ENCODE results near the gene DDX5. TPM values are rescaled to one million over a fixed set of nuclear protein-coding genes. Genes with fewer than 3 reads are reported as not detected.
"Not testable (repeated sequence)": the region's sequence is repeated elsewhere in the genome, so short reads cannot be mapped to it uniquely, and the experiment has no call there.

DDX5 gene
- total RNA-seq, 6 experiments from 2014 or later = 218 to 431 (median 344) TPM

DNA sequence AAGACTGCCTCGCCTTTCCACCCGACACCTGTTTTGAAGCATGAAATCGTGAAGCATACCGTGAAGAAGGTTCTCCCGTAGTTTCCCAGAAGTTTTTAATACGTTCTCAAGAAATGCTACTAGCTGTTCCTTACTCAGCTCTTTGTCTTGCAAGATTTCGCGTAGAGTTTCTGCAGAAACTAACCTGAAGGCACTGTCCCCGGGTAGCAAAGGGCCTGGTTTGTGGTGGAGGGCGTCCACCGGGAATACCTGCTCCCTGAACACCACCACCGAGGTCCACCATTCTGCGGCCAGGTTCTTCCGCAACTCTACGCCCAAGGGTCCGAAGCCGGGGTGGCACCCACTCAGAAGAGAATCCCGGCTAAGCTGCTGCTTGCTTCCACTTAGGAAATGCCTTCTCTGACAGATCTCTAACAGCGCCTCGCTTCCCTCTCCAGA lies 9.7 kb downstream of the DDX5 start:
- TF ChIP-seq POLR2A (IDR thresholded peaks at IDR 0.05) (no peak), CTCF (IDR thresholded peaks at IDR 0.05) (no peak)
- DNase-seq = no peak

DNA sequence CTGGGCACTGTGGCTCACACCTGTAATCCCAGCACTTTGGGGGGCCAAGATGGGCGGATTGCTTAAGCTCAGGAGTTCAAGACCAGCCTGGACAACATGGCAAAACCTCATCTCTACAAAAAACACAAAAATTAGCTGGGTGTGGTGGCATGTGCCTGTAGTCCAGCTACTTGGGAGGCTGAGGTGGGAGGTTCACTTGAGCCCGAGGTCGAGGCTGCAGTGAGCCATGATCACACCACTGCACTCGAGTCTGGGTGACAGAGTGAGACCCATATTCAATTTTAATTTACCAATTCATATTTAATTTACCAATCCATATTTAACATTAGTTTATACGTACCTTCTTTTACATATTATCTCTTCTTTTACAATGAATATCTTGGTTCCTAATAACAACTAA lies 10.8 kb downstream of the DDX5 start:
- Histone ChIP-seq H3K4me1 (peaks cover 0 to 46% (median 11%) of the 10 kb centered on the region in 4 donors), H3K36me3 (peaks cover 1 to 34% (median 17%) of the 10 kb centered on the region in 4 donors)
- ATAC-seq; H3K27me3 ChIP-seq; H3K4me3 ChIP-seq; H3K9me3 ChIP-seq; DNase-seq; intact Hi-C loops (cut with DNase I); H3K27ac ChIP-seq: not testable (repeated sequence)
- 83% methylated on average over 4 of the region's 5 CpGs for WGBS (ENCODE audit: insufficient coverage, low coverage, low lambda C conversion rate, missing lambda C conversion rate)

More for the DNA sequence above, 9.7 kb downstream of the DDX5 start:
- peak overlapping the region; percentile 16 to 68 (median 56) for H3K27ac ChIP-seq
- peak in 1 of 4 donors; percentile 8 for ATAC-seq
- no peaks in the 10 kb centered on the region for H3K9me3 ChIP-seq
- no peaks in the 10 kb centered on the region for H3K27me3 ChIP-seq
- peaks cover 0 to 51% (median 11%) of the 10 kb centered on the region in 4 donors for H3K4me1 ChIP-seq
- H3K36me3 ChIP-seq = peaks cover 12 to 37% (median 25%) of the 10 kb centered on the region in 4 donors
- peak overlapping the region; percentile 76 to 81 (median 81) for H3K4me3 ChIP-seq
- intact Hi-C loops (cut with DNase I) = no loop called here
- 0% methylated on average over 6 of the region's 20 CpGs for WGBS (ENCODE audit: insufficient coverage, low coverage, low lambda C conversion rate, missing lambda C conversion rate)

DNA sequence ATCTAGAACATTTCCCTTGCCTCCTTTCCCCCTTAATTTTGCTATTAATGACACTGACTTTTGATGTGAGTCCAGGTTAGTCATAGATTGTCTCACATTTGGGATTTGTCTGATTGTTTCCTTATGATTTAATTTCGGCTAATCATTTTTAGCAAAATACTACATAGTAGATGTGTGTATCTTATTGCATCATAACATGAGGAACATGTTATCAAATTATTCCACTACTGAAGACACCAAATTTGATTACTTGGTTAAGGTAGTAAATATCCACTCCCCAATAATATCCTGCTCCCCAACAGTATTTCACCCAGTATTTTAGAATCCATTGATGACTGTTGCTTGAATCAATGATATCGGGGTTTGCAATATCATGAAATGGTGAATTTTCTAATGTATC lies 12.0 kb downstream of the DDX5 start:
- TF ChIP-seq POLR2A (IDR thresholded peaks at IDR 0.05) = no peak
- no peak for TF ChIP-seq CTCF (IDR thresholded peaks at IDR 0.05)
- Histone ChIP-seq H3K4me1 (peaks cover 0 to 35% (median 11%) of the 10 kb centered on the region in 4 donors), H3K9me3 (no peaks in the 10 kb centered on the region), H3K4me3 (no peak overlapping the region), H3K27me3 (no peaks in the 10 kb centered on the region), H3K27ac (no peak overlapping the region), H3K36me3 (peaks cover 0 to 34% (median 11%) of the 10 kb centered on the region in 4 donors)
- intact Hi-C loops (cut with DNase I) = no loop called here
- no peak for ATAC-seq
- DNase-seq = no peak
- WGBS (ENCODE audit: insufficient coverage, low coverage, low lambda C conversion rate, missing lambda C conversion rate) = 95% methylated on average over 2 of the region's 2 CpGs

DNA sequence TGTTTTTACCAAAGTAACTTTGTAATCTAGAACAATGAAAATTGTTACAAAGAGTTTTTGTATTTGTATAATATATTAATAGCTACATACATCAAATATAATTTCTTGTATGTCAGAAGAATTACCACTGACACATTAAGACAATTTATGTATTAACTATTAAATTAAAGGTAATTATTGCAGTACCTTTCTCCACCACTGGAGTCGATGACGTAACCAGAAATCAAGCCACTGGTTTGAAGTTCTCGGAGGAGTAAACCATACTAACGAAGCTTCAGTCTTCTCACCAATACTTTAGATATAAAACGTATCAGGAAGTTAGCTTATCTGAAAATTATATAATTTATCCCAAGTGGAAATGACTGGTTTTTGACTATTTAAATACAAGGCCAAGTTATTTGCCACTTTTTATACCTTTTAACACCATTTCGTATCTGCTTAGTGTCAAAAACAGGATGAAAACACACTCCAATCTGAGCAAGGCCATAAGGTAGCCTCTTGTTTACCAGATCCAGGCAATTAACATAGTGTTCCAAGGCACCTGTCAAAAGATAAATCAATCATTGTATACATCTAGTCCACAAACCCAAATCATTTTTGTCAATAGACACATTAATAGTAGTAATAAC lies 13.5 kb downstream of the DDX5 start:
- no peak for DNase-seq
- Histone ChIP-seq H3K27ac (no peak overlapping the region), H3K36me3 (peaks cover 0 to 29% (median 5%) of the 10 kb centered on the region in 4 donors), H3K27me3 (no peaks in the 10 kb centered on the region), H3K4me3 (no peak overlapping the region), H3K4me1 (peaks cover 0 to 20% (median 7%) of the 10 kb centered on the region in 4 donors), H3K9me3 (no peaks in the 10 kb centered on the region)
- TF ChIP-seq CTCF (IDR thresholded peaks at IDR 0.05) (peak; percentile 39 to 45 (median 42)), POLR2A (IDR thresholded peaks at IDR 0.05) (no peak)
- ATAC-seq = no peak
- intact Hi-C loops (cut with DNase I) = no loop called here
- WGBS (ENCODE audit: insufficient coverage, low coverage, low lambda C conversion rate, missing lambda C conversion rate) = 62% methylated on average over 6 of the region's 6 CpGs

GRCh38 chr17:64491994-64492393 lies 14.1 kb downstream of the DDX5 start:
- H3K27ac ChIP-seq = no peak overlapping the region
- WGBS (ENCODE audit: insufficient coverage, low coverage, low lambda C conversion rate, missing lambda C conversion rate) = 81% methylated on average over 3 of the region's 3 CpGs
- TF ChIP-seq POLR2A (IDR thresholded peaks at IDR 0.05) (no peak), CTCF (IDR thresholded peaks at IDR 0.05) (no peak)
- no peak for ATAC-seq
- intact Hi-C loops (cut with DNase I) = no loop called here
- no peaks in the 10 kb centered on the region for H3K9me3 ChIP-seq
- no peak overlapping the region for H3K4me3 ChIP-seq
- no peaks in the 10 kb centered on the region for H3K27me3 ChIP-seq
- DNase-seq = no peak
- H3K4me1 ChIP-seq = peaks cover 0 to 15% (median 5%) of the 10 kb centered on the region in 4 donors
- peaks cover 0 to 29% (median 5%) of the 10 kb centered on the region in 4 donors for H3K36me3 ChIP-seq

Measured in right lobe of liver (tissue), 6 donors.